ENCODE data around the gene NXNL1.

NXNL1 gene

GRCh38 chr19:17419621-17420474 lies 40.9 kb downstream of the NXNL1 start, which contains the start of gene MVB12A:
Gene MVB12A, plus strand, starts transcription at chr19:17420047. Its CDS starts 89 bp downstream, at chr19:17420136.
- TF ChIP-seq, protein P1, sequence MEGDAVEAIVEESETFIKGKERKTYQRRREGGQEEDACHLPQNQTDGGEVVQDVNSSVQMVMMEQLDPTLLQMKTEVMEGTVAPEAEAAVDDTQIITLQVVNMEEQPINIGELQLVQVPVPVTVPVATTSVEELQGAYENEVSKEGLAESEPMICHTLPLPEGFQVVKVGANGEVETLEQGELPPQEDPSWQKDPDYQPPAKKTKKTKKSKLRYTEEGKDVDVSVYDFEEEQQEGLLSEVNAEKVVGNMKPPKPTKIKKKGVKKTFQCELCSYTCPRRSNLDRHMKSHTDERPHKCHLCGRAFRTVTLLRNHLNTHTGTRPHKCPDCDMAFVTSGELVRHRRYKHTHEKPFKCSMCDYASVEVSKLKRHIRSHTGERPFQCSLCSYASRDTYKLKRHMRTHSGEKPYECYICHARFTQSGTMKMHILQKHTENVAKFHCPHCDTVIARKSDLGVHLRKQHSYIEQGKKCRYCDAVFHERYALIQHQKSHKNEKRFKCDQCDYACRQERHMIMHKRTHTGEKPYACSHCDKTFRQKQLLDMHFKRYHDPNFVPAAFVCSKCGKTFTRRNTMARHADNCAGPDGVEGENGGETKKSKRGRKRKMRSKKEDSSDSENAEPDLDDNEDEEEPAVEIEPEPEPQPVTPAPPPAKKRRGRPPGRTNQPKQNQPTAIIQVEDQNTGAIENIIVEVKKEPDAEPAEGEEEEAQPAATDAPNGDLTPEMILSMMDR (IDR thresholded peaks at IDR 0.05; ENCODE audit: borderline replicate concordance, control extremely low read depth, extremely low read depth, insufficient read depth, missing control alignments), result no peak

DNA sequence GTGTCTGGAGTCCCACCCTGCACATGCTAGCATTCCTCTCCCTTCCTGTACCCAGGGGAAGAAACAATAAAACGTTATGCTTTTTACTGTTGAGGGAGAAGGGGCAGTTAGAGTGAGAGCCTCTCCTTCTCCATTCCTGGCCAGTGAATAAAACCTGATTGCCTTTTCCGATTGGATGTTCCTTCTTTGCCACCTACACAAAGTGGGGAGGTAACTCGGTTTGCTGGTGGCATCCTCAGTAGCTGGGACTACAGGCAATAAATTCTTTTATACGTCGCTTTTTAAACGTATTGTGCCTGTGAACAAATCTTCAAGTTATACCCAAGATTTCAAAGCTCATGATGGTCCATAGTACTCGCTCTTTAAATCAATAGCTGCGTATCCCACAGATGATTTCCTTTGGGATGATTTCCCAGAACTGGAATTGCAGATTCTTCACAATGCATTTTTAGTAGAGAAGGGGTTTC lies 41.5 kb downstream of the NXNL1 start:
- in situ Hi-C loops (cut with MboI; ENCODE audit: low sequenced_read_pairs, unreplicated experiment), result no loop called here
- no peak for DNase-seq (ENCODE audit: low spot score)
- TF ChIP-seq, protein P1 (IDR thresholded peaks at IDR 0.05; ENCODE audit: borderline replicate concordance, control extremely low read depth, extremely low read depth, insufficient read depth, missing control alignments), result no peak

More at GRCh38 chr19:17419621-17420474, 40.9 kb downstream of the NXNL1 start, which contains the start of gene MVB12A:
- DNase-seq (ENCODE audit: low spot score), result peak; percentile 99
- in situ Hi-C loops (cut with MboI; ENCODE audit: low sequenced_read_pairs, unreplicated experiment), result no loop called here

GRCh38 chr19:17418710-17419109 lies 42.0 kb downstream of the NXNL1 start:
- no peak for DNase-seq (ENCODE audit: low spot score)
- TF ChIP-seq, protein P1 (IDR thresholded peaks at IDR 0.05; ENCODE audit: borderline replicate concordance, control extremely low read depth, extremely low read depth, insufficient read depth, missing control alignments), result no peak
- in situ Hi-C loops (cut with MboI; ENCODE audit: low sequenced_read_pairs, unreplicated experiment), result no loop called here

- no peak for DNase-seq (ENCODE audit: low spot score)
- in situ Hi-C loops (cut with MboI; ENCODE audit: low sequenced_read_pairs, unreplicated experiment), result no loop called here
- TF ChIP-seq, protein P1 (IDR thresholded peaks at IDR 0.05; ENCODE audit: borderline replicate concordance, control extremely low read depth, extremely low read depth, insufficient read depth, missing control alignments), result no peak
Measured at GRCh38 chr19:17415121-17415520, 45.6 kb downstream of the NXNL1 start.

DNA sequence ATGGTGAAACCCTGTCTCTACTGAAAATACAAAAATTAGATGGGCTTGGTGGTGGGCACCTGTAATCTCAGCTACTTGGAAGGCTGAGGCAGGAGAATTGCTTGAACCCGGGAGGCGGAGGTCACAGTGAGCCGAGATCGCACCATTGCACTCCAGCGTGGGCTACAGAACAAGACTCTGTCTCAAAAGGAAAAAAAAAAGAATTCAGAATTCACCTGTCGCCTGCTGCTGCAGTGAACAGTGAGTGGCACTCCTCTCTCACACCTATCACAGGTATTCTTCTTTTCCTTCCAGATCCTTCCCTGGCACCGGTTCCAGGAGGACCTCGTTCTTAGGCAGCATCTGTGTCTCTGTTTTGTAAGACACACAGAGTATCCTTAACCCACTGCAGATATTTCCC lies 46.6 kb downstream of the NXNL1 start:
- DNase-seq (ENCODE audit: low spot score), result no peak
- in situ Hi-C loops (cut with MboI; ENCODE audit: low sequenced_read_pairs, unreplicated experiment), result no loop called here
- TF ChIP-seq, protein P1 (IDR thresholded peaks at IDR 0.05; ENCODE audit: borderline replicate concordance, control extremely low read depth, extremely low read depth, insufficient read depth, missing control alignments), result no peak

GRCh38 chr19:17411801-17412200 lies 48.9 kb downstream of the NXNL1 start:
- TF ChIP-seq, protein P1 (IDR thresholded peaks at IDR 0.05; ENCODE audit: borderline replicate concordance, control extremely low read depth, extremely low read depth, insufficient read depth, missing control alignments), result no peak
- no peak for DNase-seq (ENCODE audit: low spot score)
- in situ Hi-C loops (cut with MboI; ENCODE audit: low sequenced_read_pairs, unreplicated experiment), result no loop called here

Data from GM13976 (cell line).